CD4-positive, alpha-beta T cell treated with Interleukin-2 at 100 ng/mL for 4 hours (primary cell): ENCODE data around the gene NT5C3B.
"Not testable (repeated sequence)": the region's sequence is repeated elsewhere in the genome, so short reads cannot be mapped to it uniquely, and the experiment has no call there.

Experiments
- DNase-seq: peaks from one replicate; pipeline ENCODE4 v3.0.0-alpha.2; 2020; ENCODE audit warnings: low spot score

The NT5C3B gene

DNA sequence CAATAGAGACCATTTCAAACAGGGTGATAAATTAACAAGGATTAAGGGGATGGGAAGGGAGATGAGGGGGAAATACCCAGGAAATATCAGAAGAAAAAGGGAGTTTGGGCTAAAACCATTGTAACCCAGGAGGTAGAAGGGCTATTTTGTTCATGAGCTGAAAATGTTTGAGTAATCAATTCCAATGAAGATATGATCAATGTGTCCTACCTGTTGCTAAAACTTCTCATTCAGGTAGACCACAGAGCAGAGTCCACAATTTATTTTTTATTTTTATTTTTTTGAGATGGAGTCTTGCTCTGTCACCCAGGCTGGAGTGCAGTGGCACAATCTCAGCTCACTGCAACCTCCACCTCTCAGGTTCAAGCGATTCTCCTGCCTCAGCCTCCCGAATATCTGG is 3.4 kb upstream of the NT5C3B start:
- not testable (repeated sequence) for DNase-seq

DNA sequence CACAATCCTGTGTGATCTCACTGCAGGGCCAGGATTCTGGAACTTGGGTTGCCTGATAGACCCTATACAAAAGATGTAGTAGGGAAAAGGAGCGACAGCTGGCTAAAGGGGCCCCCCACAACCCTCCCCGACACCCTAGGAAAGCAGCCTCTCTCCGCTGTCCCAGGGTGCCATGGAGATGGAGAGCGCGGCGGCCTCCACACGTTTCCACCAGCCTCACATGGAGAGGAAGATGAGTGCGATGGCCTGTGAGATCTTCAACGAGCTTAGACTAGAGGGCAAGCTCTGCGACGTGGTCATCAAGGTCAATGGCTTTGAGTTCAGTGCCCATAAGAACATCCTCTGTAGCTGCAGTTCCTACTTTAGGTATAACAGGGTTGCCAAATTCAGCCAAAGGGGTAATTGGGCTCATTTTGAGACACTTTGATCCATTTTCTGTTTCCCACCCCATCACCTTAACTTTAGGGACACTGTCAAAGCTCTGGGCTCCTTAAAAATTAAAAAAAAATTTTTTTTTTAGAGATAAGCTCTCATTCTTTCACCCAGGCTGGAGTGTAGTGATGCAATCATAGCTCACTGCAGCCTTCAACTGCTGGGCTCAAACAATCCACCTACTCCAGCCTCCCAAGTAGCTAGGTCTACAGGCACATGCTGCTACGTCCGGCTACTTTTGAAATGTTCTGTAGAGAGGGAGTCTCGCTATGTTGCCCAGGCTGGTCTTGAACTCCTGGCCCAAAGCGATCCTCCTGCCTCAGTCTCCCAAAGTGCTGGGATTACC is 1.9 kb upstream of the NT5C3B start, which contains the start of gene KLHL10:
TSS of gene KLHL10 (plus strand) at position 65 of the 778 bp plus-strand sequence. CDS start at position 173, 108 bp downstream.
- DNase-seq, result no peak

DNA sequence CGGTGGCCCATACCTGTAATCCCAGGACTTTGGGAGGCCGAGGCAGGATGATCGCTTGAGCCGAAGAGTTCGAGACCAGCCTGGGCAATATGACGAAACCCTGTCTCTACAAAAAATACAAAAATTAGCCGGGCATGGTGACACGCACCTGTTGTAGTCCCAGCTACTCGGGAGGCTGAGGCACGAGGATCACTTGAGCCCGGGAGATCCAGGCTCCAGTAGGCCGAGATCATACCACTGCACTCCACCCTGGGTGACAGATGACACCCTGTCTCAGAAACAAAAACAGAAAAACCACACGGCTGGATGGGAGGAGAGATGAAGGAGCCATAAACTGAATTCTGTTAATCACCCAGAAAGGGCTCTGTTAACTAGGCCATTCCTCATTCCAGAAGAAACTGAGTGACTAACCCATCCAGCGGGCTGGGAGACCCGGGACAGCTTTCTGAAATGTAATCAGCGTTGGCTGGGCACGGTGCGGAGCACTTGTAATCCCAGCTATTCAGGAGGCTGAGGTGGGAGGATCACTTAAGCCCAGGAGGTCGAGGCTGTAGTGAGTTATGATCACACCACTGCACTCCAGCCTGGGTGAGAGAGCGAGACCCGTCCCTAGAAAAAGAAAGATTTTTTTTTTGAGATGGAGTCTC is 641 bp upstream of the NT5C3B start:
- no peak for DNase-seq

DNA sequence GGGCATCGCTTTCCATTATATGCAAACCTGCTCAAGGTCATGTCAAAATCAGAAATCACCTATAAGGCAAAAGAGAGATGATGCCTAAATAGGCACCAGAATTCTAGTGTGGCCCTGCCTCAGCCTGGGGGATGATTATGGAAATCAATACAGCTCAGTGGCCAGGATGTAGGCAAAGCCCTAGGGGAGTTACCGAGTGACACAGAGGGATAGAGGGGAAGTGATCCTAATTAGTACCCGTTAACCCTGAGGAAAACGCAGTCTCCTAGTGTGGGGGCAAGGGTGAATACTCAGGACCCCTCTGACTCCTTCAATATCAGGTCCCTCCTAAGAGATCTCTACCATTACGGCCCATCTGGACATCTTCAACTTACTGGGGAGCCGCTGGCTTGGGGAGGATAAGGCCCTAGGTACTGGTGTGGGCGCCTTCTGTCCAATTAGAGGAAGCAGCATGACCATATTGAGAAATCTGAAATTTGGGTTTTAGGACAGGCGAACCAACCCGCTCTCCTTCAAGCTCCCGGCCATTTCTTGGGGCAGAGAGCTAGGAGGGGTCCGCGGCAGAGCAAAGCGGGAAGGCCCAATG is 725 bp downstream of the NT5C3B start:
- DNase-seq, result no peak

DNA sequence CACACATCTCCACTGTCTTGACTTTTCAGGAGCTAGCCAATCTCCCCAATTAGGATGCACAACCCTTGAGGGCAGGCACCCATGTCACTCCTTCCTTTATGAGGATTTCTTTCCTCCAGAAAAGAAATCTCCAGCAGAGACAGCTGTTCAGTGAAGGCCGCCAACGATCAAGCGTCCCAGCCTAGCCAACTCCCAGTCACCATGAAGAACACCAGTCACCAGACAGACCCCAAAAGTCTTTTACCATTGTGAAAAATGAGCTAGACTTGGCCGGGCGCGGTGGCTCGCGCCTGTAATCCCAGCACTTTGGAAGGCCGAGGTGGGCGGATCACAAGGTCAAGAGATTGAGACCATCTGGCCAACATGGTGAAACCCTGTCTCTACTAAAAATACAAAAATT is 6.1 kb downstream of the NT5C3B start:
- not testable (repeated sequence) for DNase-seq

DNA sequence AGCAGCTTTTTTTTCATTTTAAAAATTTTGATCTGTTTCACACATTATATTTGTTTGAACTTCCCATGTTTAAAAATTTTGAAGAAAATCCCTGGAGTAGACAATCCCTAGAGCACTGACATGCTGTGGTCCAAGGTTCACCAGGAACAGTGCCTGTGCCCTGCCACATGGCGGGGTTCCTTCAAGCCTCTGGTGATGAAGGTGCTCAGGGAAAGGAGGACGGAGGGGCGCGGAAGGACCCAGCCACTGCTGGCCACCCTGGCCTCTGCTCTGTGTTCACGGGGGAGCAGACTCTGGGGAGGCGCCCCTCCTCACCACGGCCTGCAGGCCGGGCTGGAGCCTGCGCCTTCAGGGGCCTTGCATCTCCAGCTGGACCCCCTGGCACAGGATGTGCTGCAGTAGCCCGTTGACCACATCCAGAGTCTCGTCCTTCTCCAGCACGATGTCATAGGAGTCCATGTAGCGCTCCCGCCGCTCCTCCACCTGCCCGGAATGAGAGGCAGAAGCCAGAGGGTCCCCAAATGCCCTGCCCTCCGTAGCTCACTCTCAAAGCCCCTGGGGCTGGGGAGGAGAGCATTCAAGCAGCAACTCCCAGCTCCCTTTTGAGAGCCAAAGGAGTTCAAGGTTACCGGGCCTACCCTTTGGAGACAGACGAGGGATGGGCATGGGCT is 10.7 kb downstream of the NT5C3B start:
- DNase-seq, result no peak

DNA sequence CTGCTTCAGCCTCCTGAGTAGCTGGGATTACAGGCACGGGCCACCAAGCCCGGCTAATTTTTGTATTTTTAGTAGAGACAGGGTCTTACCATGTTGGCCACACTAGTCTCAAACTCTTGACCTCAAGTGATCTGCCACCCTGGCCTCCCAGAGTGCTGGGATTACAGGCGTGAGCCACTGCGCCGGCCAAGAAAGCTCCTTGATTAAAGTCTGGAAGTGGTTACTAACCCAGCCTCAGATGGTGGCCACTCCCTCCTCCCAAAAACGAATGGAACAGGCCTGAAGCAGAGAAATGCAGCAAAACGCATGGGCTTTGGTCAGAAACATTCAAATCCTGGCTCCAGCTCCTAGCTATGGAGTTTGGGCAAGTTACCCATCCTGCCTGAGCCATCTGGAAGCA is 11.9 kb downstream of the NT5C3B start:
- DNase-seq, result no peak

DNA sequence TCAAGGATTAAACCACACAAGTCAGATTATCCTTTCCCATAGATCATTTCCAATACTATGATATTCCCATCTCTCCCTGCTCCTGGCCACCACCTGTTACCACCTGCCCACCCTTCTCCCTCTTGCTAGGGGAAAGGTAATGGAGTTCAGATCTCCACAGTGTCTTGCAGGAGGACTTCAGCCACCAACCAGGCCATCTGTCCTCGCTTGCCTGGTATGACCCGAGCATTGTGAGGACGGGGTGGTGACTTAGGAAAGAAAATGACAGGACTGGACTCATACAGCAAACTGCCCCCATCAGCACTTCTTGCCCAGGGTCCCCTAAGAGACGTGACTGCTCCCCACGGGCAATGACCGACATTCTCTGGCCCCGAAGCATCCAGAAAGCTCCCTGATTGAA is 12.5 kb downstream of the NT5C3B start:
- DNase-seq, result no peak

DNA sequence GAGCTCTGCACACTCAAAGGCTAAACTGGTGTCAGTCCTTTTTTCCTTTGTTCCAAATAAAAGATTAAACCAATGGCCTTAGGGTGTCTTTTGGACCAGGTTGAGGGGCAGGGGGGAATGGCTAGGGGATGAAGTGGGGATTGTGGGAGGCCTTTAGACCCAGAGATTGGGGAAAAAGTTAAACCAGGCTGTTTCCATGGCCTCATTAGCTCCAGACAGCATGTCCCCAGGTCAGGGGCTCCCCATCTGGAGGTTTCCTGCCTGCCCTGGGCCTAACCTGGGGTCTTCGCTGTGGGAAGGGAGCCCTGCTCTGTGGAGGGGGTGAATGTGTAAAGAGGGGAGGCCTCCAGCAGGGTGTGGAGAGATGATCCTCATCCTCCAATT is 12.9 kb downstream of the NT5C3B start:
- DNase-seq, result no peak

DNA sequence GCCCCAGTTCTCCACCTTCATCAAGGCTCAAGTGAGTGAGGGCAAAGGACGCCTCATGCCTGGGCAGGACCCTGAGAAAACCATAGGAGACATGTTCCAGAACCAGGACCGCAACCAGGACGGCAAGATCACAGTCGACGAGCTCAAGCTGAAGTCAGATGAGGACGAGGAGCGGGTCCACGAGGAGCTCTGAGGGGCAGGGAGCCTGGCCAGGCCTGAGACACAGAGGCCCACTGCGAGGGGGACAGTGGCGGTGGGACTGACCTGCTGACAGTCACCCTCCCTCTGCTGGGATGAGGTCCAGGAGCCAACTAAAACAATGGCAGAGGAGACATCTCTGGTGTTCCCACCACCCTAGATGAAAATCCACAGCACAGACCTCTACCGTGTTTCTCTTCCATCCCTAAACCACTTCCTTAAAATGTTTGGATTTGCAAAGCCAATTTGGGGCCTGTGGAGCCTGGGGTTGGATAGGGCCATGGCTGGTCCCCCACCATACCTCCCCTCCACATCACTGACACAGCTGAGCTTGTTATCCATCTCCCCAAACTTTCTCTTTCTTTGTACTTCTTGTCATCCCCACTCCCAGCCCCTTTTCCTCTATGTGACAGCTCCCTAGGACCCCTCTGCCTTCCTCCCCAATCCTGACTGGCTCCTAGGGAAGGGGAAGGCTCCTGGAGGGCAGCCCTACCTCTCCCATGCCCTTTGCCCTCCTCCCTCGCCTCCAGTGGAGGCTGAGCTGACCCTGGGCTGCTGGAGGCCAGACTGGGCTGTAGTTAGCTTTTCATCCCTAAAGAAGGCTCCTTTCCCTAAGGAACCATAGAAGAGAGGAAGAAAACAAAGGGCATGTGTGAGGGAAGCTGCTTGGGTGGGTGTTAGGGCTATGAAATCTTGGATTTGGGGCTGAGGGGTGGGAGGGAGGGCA is 13.6 kb downstream of the NT5C3B start:
- no peak for DNase-seq

DNA sequence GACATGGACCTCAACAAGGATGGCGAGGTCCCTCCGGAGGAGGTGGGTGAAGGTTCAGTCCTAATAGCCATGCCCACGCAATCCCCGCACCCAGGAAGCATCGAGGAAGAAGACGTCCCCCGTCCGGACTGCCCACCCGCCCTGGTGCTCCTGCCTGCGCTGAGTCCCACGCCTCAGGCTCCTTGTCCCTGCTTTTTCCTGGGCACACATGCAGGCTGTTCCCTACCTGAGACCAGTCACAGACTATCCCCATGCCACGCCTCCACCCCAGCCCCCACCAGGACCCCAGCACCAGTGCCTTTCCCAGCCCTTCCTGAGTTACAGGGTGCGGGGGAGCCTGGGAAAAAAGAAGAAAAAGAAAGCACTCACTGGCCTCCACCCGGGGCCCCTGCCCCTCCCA is 14.3 kb downstream of the NT5C3B start:
- DNase-seq, result no peak

DNA sequence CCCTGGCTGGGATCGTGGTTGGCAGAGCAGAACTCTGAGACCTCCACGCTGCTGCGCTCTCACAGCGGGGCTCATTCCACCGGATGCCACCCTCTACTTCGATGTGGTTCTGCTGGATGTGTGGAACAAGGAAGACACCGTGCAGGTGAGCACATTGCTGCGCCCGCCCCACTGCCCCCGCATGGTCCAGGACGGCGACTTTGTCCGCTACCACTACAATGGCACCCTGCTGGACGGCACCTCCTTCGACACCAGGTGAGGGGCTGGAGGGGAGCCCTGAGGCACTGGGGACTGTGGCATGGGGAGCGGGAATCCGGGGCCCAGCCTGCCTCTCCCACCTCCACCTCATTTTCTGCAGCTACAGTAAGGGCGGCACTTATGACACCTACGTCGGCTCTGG is 18.0 kb downstream of the NT5C3B start:
- DNase-seq, result no peak

DNA sequence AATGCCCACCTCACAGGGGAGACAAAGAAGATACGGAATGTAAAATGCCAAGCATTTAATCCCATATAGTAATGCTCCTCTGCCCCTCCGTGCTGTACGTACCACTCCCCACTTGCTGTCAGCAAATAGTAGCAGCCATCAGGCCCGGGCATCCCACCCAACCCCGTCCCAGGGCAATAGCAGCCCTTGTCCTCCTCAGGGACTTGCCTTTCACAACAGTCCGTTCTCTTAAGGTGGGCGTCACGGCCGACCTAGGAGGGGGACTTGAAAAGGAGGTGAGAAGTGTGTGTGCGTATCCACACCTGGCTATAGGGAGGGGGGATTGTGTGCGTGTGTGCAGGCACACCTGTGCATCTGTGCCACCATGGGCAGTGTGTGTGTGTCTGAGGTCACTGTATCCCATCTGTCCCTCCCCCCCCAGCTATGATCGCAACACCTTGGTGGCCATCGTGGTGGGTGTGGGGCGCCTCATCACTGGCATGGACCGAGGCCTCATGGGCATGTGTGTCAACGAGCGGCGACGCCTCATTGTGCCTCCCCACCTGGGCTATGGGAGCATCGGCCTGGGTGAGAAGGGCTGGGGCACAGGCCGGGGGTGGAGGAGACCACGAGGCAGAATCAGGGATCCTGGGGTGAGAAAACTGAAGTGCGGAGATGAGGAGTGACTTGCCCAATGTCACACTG is 19.3 kb downstream of the NT5C3B start:
- no peak for DNase-seq

DNA sequence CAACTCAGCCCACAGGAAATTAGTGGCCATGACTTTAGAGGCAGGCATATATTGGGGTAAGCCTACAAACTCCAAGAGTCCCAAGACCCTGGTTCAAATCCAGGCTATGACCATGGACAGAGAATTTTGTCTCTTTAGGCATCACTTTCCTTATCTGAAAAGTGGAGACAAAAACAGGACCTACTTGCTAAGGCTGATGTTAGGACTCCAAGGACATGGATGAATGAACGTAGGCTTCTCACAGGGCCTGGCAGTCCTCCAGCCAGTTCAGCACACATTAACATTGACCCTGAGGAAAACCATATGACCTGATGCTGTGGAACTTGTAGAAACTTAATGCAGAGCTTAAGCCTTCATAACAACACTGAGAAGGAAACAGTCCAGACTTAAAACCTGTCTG is 21.8 kb downstream of the NT5C3B start:
- no peak for DNase-seq

DNA sequence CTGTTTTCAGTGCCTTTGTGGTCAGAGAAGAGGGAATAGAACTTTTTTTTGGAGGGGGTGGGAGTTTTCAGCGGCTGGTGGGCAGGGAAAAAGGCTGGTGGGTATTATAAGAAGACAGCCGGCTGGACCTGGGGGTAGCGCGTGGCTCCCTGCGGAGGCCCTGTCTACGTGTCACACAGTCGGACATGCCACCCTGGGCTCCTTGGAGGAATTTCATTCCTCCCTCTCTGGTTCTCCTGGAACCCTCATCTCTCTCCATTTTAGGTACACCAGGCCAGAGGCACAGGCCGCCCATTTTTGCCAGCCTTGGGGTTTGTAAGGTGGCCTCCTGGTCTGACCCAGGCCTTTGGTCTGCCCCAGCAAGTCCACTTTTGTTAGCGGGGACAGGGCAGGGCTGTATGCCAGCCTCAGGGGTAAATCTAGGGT is 22.3 kb downstream of the NT5C3B start:
- DNase-seq, result no peak

DNA sequence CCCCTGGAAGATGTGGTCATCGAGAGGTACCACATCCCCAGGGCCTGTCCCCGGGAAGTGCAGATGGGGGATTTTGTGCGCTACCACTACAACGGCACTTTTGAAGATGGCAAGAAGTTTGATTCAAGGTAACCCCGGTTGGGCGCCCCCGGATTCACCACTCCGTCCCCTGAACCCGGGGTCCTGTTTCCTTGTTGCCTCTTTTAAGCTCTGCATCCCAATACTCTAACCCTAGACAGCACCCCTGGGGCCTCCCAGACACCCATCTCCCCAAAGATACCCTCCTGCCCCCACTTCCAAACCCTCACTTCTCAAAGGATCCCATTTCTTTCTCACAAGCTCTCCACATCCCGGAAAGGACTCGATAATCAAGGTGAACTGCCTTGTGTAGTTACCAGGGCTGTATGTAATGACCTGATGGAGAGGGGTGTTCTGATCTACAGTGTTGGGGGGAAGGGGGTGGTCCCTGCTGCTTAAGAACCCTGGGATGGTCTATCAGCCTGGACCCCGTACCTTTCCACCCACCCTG is 22.8 kb downstream of the NT5C3B start:
- no peak for DNase-seq

DNA sequence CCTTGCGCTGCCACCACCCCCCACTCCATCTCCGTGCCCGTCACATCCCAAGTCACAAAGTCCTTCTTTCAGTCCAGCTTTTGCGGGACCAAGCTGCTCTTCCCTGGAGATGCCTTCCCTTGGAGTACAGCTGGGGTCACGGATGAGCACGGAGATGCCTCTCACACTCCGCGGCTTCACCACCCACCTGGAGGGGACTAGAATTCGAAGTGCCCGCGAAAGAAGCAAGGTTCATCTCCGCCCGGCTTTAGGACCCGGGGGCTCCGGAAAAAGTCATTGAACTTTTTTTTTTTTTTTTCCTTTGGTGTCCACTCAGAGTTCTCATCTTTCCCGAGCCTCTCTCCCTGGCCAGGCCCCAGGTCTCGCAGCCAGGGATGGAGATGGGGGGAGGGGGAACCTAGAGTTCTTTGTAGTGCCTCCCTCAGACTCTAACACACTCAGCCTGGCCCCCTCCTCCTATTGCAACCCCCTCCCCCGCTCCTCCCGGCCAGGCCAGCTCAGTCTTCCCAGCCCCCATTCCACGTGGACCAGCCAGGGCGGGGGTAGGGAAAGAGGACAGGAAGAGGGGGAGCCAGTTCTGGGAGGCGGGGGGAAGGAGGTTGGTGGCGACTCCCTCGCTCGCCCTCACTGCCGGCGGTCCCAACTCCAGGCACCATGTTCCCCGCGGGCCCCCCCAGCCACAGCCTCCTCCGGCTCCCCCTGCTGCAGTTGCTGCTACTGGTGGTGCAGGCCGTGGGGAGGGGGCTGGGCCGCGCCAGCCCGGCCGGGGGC is 23.5 kb downstream of the NT5C3B start, which contains the start of gene FKBP10:
TSS of gene FKBP10 (plus strand) at position 624 of the 771 bp plus-strand sequence. CDS start at position 655, 31 bp downstream.
- DNase-seq, result peak; percentile 36

DNA sequence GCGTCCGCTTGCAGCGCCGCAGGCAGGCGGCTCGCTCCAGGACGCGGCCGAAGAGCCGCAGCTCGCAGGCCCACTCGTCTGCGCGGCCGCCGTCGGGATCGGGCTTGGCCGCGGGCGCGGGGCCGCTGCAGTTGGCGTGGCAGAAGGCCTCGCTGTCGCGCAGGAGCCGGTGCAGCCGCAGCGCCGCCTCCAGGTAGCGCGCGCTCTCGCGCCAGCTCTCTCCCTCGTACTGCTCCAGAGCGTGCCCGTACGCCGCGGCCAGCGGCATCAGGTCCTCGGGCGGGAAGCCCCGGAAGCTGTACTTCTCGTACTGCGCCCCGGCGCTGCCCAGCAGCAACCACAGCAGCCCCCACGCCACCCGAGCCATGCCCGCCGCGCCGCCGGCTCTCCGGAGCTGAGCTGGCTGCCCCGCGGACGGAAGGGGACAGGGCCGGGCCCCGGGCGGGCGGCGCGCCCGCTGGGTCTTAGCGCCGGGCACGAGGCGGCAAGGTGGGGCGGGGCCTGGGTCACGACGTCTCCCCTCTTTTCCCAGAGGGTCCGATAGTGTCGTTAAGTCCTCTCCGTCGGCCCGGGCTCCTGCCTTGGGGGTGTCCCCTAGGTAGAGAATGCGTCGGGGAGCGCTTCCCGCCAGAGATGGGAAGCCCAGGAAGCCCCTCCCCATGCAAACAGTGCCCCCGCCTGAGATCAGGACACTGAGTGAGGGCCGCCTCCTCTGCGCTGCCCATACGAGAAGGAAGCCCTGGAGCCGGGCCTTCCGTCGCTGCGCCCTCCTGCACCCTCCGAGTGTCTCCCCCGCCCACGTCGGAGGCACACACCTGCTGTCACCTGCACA is 24.3 kb downstream of the NT5C3B start, which contains the start of gene P3H4:
TSS of gene P3H4 (minus strand) at position 401 of the 832 bp plus-strand sequence. CDS start at position 367, 34 bp downstream.
- peak; percentile 71 for DNase-seq
